ENCODE measurements around the gene AGAP3.

Gene AGAP3

GRCh38 chr7:151125470-151125845 is 39.2 kb downstream of the AGAP3 start:
- DNase-seq, result no peak

- DNase-seq, result no peak
Measured at GRCh38 chr7:151125846-151126481, 39.7 kb downstream of the AGAP3 start.

GRCh38 chr7:151126491-151127137 is 40.3 kb downstream of the AGAP3 start:
- DNase-seq, result no peak

- no peak for DNase-seq
Measured at GRCh38 chr7:151128144-151128543, 41.9 kb downstream of the AGAP3 start.

- DNase-seq, result no peak
Measured at GRCh38 chr7:151128716-151129115, 42.4 kb downstream of the AGAP3 start.

- no peak for DNase-seq
Measured at GRCh38 chr7:151129117-151129959, 43.1 kb downstream of the AGAP3 start.

- DNase-seq, result no peak
Measured at GRCh38 chr7:151129960-151130591, 43.8 kb downstream of the AGAP3 start.

GRCh38 chr7:151130741-151131157 is 44.5 kb downstream of the AGAP3 start:
- no peak for DNase-seq

GRCh38 chr7:151131224-151131591 is 44.9 kb downstream of the AGAP3 start:
- no peak for DNase-seq

GRCh38 chr7:151131592-151132293 is 45.5 kb downstream of the AGAP3 start:
- DNase-seq, result no peak

GRCh38 chr7:151132461-151133205 is 46.4 kb downstream of the AGAP3 start:
- DNase-seq, result no peak

GRCh38 chr7:151133266-151133985 is 47.2 kb downstream of the AGAP3 start:
- DNase-seq, result no peak

- no peak for DNase-seq
Measured at GRCh38 chr7:151133986-151134742, 47.9 kb downstream of the AGAP3 start.

GRCh38 chr7:151134743-151135524 is 48.7 kb downstream of the AGAP3 start:
- no peak for DNase-seq

GRCh38 chr7:151135525-151135845 is 49.2 kb downstream of the AGAP3 start:
- DNase-seq, result no peak

GRCh38 chr7:151135866-151136843 is 49.9 kb downstream of the AGAP3 start:
- no peak for DNase-seq

- no peak for DNase-seq
Measured at GRCh38 chr7:151137076-151137675, 50.9 kb downstream of the AGAP3 start.

GRCh38 chr7:151137791-151138152 is 51.5 kb downstream of the AGAP3 start:
- DNase-seq, result no peak

All from hematopoietic multipotent progenitor cell treated with erythropoietin and hydrocortisone succinate and interleukin-3 and kit ligand, for 6 days (in vitro differentiated cells).